ENCODE data around the gene RFNG. TPM values are rescaled to one million over a fixed set of nuclear protein-coding genes. Genes with fewer than 3 reads are reported as not detected.
A peak's percentile ranks its signal among the peaks of the same experiment; 100 is the strongest.

Gene RFNG
- total and polyA plus RNA-seq, 2 donors = 8.1 to 45.4 TPM

DNA sequence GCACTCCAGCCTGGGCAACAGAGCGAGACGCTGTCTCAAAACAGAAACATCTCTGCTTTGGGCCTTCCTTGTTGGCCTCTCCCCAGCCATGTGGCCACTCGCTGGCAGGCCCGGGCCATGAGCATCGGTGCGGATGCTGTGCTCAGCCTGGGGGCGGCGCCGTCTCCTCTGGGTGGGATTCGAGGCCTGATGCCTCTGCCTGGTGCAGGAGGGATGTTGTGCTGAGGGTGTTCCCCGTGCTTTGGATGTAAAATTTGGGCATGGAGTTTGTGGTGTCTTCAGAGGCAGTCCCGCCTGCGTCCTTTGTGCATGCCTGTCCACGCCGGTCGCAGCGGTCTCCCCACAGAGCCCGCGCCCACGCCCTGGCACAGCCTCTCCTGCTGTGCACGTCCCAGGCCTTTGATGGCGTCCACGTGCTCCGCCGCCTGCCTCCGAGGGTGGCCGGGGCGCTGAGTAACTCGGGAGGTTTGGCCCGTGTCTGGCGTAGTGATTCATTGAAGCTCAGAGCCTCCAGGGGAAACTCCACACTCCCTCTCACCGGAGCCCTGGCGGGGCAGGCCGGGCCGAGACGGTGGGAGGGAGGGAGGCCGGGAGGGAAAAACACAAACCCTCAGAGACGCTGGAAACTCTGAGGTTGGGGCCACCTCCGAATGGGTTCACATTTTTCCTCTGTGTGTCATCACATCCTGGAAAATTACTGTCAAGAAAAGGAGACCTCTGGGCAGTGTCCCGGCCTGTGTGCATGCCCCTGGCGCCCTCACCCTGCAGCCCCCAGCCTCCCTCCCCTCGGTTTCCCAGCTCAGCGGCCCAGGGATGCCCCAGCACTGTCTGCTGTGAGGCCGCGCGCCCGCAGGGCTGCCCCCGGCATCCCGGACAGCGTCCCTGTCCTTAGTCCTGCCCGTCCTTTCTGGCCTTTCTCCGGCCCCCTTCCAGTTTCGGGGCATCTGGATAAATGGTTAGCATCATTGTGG, 47.9 kb downstream of the RFNG start:
- DNase-seq (ENCODE audit: low read depth in 6 of 9, low spot score in 9 of 9) = no peak
- WGBS = 95% methylated on average over 53 of the region's 53 CpGs
- H3K4me3 ChIP-seq (ENCODE audit: low read length in 2 of 2) = no peak overlapping the region
- no peaks in the 10 kb centered on the region for H3K27me3 ChIP-seq (ENCODE audit: control insufficient read depth in 2 of 2, insufficient read depth in 1 of 2, low read length in 1 of 2)
- H3K9me3 ChIP-seq (ENCODE audit: control insufficient read depth in 2 of 2, insufficient read depth in 1 of 2, low read length in 1 of 2) = no peaks in the 10 kb centered on the region
- H3K36me3 ChIP-seq (ENCODE audit: control insufficient read depth in 2 of 2, insufficient read depth in 2 of 2, low read length in 1 of 2) = peaks cover 0 to 4% of the 10 kb centered on the region in 2 donors
- H3K27ac ChIP-seq (ENCODE audit: low read depth in 1 of 2, low read length in 1 of 2) = peak overlapping the region in 1 of 2 donors; percentile 64
- peaks cover 0 to 16% of the 10 kb centered on the region in 2 donors for H3K4me1 ChIP-seq (ENCODE audit: control insufficient read depth in 2 of 2, insufficient read depth in 2 of 2, low read length in 2 of 2)

DNA sequence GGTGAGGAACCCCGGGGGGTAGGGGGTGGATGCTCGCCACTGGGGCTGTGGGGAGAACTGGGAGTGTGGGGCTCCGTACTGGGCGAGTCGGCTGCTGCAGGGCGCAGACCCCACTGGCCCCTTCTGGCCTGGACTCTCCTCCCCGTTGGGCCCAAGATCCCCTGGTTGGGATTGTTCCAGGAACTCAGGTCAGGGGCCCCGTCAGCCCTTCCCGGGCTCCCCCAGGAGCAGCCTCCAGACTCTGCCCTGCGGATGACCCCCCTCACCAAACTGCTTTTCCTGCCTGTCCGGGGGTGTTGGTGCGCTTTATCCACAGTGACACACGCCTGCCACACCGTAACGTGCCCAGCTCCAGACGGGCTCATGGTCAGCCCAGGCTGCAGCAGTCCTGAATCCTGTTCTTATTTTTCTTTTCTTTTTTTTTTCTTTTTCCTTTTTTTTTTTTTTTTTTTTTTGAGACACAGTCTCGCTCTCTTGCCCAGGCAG, 50.0 kb downstream of the RFNG start:
- peaks cover 7 to 8% of the 10 kb centered on the region in 2 donors for H3K36me3 ChIP-seq (ENCODE audit: control insufficient read depth in 2 of 2, insufficient read depth in 2 of 2, low read length in 1 of 2)
- no peak overlapping the region for H3K27ac ChIP-seq (ENCODE audit: low read depth in 1 of 2, low read length in 1 of 2)
- H3K4me3 ChIP-seq (ENCODE audit: low read length in 2 of 2) = no peak overlapping the region
- H3K9me3 ChIP-seq (ENCODE audit: control insufficient read depth in 2 of 2, insufficient read depth in 1 of 2, low read length in 1 of 2) = no peaks in the 10 kb centered on the region
- no peaks in the 10 kb centered on the region for H3K27me3 ChIP-seq (ENCODE audit: control insufficient read depth in 2 of 2, insufficient read depth in 1 of 2, low read length in 1 of 2)
- H3K4me1 ChIP-seq (ENCODE audit: control insufficient read depth in 2 of 2, insufficient read depth in 2 of 2, low read length in 2 of 2) = peaks cover 0 to 16% of the 10 kb centered on the region in 2 donors
- WGBS = 88% methylated on average over 17 of the region's 17 CpGs
- DNase-seq (ENCODE audit: low read depth in 6 of 9, low spot score in 9 of 9) = no peak

DNA sequence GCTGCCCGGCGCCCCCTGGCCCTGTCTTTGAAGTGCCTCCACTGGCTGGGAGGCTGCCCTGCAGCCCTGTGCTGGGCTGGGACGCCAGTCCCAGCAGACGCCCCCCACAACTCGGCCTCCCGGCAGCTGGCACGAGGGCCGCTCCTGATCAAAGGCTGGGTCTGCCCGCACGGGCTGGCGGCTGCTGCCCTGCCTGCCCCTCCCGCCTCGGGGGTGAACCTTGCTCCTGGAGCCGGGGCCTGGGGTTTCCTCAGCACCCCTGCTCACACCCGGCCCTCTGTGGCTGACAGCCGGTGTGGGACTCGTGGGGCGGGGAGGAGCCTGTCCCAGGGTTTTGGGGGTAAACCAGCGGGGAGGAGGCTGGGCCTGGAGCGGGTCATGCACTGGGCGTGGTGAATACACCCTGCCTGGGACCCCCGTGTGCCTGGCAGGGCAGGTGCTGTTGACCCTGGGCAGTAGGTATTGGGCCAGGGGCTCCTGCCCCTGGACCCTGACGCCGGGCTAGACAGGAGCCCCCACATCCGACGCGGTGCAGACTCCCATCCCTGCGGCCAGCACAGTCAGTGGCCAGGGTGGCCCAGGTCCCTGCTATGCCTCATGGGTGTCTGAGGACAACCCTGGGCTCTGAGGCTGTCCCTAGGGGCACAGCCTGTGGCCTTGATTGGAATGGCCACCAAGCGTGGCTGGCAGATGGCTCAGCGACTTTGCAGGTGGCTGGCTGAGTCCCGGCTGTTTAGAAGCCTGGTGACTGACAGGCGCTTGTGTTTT, 50.6 kb downstream of the RFNG start:
- H3K27ac ChIP-seq (ENCODE audit: low read depth in 1 of 2, low read length in 1 of 2) = no peak overlapping the region
- WGBS = 95% methylated on average over 32 of the region's 32 CpGs
- no peaks in the 10 kb centered on the region for H3K9me3 ChIP-seq (ENCODE audit: control insufficient read depth in 2 of 2, insufficient read depth in 1 of 2, low read length in 1 of 2)
- H3K4me3 ChIP-seq (ENCODE audit: low read length in 2 of 2) = no peak overlapping the region
- peaks cover 0 to 13% of the 10 kb centered on the region in 2 donors for H3K4me1 ChIP-seq (ENCODE audit: control insufficient read depth in 2 of 2, insufficient read depth in 2 of 2, low read length in 2 of 2)
- H3K36me3 ChIP-seq (ENCODE audit: control insufficient read depth in 2 of 2, insufficient read depth in 2 of 2, low read length in 1 of 2) = peaks cover 10 to 14% of the 10 kb centered on the region in 2 donors
- DNase-seq (ENCODE audit: low read depth in 6 of 9, low spot score in 9 of 9) = no peak
- no peaks in the 10 kb centered on the region for H3K27me3 ChIP-seq (ENCODE audit: control insufficient read depth in 2 of 2, insufficient read depth in 1 of 2, low read length in 1 of 2)

- no peaks in the 10 kb centered on the region for H3K27me3 ChIP-seq (ENCODE audit: control insufficient read depth in 2 of 2, insufficient read depth in 1 of 2, low read length in 1 of 2)
- no peak overlapping the region for H3K4me3 ChIP-seq (ENCODE audit: low read length in 2 of 2)
- no peak for DNase-seq (ENCODE audit: low read depth in 6 of 9, low spot score in 9 of 9)
- H3K27ac ChIP-seq (ENCODE audit: low read depth in 1 of 2, low read length in 1 of 2) = no peak overlapping the region
- H3K36me3 ChIP-seq (ENCODE audit: control insufficient read depth in 2 of 2, insufficient read depth in 2 of 2, low read length in 1 of 2) = peaks cover 10 to 14% of the 10 kb centered on the region in 2 donors
- H3K4me1 ChIP-seq (ENCODE audit: control insufficient read depth in 2 of 2, insufficient read depth in 2 of 2, low read length in 2 of 2) = peaks cover 0 to 11% of the 10 kb centered on the region in 2 donors
- 95% methylated on average over 36 of the region's 36 CpGs for WGBS
- H3K9me3 ChIP-seq (ENCODE audit: control insufficient read depth in 2 of 2, insufficient read depth in 1 of 2, low read length in 1 of 2) = no peaks in the 10 kb centered on the region
These were observed 51.4 kb downstream of the RFNG start for GRCh38 chr17:81999976-82000802.

- H3K36me3 ChIP-seq (ENCODE audit: control insufficient read depth in 2 of 2, insufficient read depth in 2 of 2, low read length in 1 of 2) = peaks cover 10 to 14% of the 10 kb centered on the region in 2 donors
- no peak overlapping the region for H3K27ac ChIP-seq (ENCODE audit: low read depth in 1 of 2, low read length in 1 of 2)
These were observed 52.0 kb downstream of the RFNG start for GRCh38 chr17:81999587-81999975.

GRCh38 chr17:81998691-81999438, 52.7 kb downstream of the RFNG start:
- Histone ChIP-seq H3K27me3 (ENCODE audit: control insufficient read depth in 2 of 2, insufficient read depth in 1 of 2, low read length in 1 of 2) (no peaks in the 10 kb centered on the region), H3K4me3 (ENCODE audit: low read length in 2 of 2) (no peak overlapping the region), H3K36me3 (ENCODE audit: control insufficient read depth in 2 of 2, insufficient read depth in 2 of 2, low read length in 1 of 2) (peaks cover 10 to 14% of the 10 kb centered on the region in 2 donors), H3K27ac (ENCODE audit: low read depth in 1 of 2, low read length in 1 of 2) (no peak overlapping the region), H3K9me3 (ENCODE audit: control insufficient read depth in 2 of 2, insufficient read depth in 1 of 2, low read length in 1 of 2) (no peaks in the 10 kb centered on the region), H3K4me1 (ENCODE audit: control insufficient read depth in 2 of 2, insufficient read depth in 2 of 2, low read length in 2 of 2) (peaks cover 0 to 5% of the 10 kb centered on the region in 2 donors)
- no peak for DNase-seq (ENCODE audit: low read depth in 6 of 9, low spot score in 9 of 9)
- 94% methylated on average over 14 of the region's 14 CpGs for WGBS

More at GRCh38 chr17:81999587-81999975, 52.0 kb downstream of the RFNG start:
- no peak overlapping the region for H3K4me3 ChIP-seq (ENCODE audit: low read length in 2 of 2)
- no peaks in the 10 kb centered on the region for H3K9me3 ChIP-seq (ENCODE audit: control insufficient read depth in 2 of 2, insufficient read depth in 1 of 2, low read length in 1 of 2)
- no peak for DNase-seq (ENCODE audit: low read depth in 6 of 9, low spot score in 9 of 9)
- peaks cover 0 to 9% of the 10 kb centered on the region in 2 donors for H3K4me1 ChIP-seq (ENCODE audit: control insufficient read depth in 2 of 2, insufficient read depth in 2 of 2, low read length in 2 of 2)
- no peaks in the 10 kb centered on the region for H3K27me3 ChIP-seq (ENCODE audit: control insufficient read depth in 2 of 2, insufficient read depth in 1 of 2, low read length in 1 of 2)
- 97% methylated on average over 12 of the region's 12 CpGs for WGBS

DNA sequence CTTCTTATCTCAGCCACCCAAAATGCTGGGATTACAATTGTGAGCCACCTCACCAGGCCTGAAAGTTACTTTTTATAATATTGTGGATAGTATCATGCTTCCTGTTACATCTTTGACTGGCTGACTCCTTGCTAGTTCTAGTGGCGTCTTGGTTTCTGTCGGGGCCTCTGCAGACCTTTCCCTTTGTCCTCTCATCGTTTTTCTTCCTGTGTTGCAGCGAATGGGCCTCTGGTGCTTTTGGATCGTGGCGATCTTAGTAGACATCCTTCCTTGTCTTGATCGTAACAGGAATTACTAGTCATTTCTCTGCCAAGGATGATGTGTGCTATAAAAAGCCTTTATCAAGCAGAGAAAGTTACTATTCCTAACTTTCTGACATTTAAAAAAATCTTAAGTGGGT, 53.4 kb downstream of the RFNG start:
- DNase-seq (ENCODE audit: low read depth in 6 of 9, low spot score in 9 of 9) = no peak
- WGBS = 96% methylated on average over 7 of the region's 7 CpGs

More for the DNA sequence above, 53.4 kb downstream of the RFNG start:
- peaks cover 10 to 14% of the 10 kb centered on the region in 2 donors for H3K36me3 ChIP-seq (ENCODE audit: control insufficient read depth in 2 of 2, insufficient read depth in 2 of 2, low read length in 1 of 2)
- no peak overlapping the region for H3K4me3 ChIP-seq (ENCODE audit: low read length in 2 of 2)
- no peaks in the 10 kb centered on the region for H3K27me3 ChIP-seq (ENCODE audit: control insufficient read depth in 2 of 2, insufficient read depth in 1 of 2, low read length in 1 of 2)
- H3K4me1 ChIP-seq (ENCODE audit: control insufficient read depth in 2 of 2, insufficient read depth in 2 of 2, low read length in 2 of 2) = peaks cover 0 to 5% of the 10 kb centered on the region in 2 donors
- H3K9me3 ChIP-seq (ENCODE audit: control insufficient read depth in 2 of 2, insufficient read depth in 1 of 2, low read length in 1 of 2) = no peaks in the 10 kb centered on the region
- H3K27ac ChIP-seq (ENCODE audit: low read depth in 1 of 2, low read length in 1 of 2) = no peak overlapping the region
